ENCODE measurements around the gene RAB6B.

The RAB6B gene

GRCh38 chr3:133857767-133858166, 37.9 kb downstream of the RAB6B start:
- DNase-seq (ENCODE audit: low read depth, low spot score), result no peak

- no peak for DNase-seq (ENCODE audit: low read depth, low spot score)
Observed at GRCh38 chr3:133856316-133856715, 39.4 kb downstream of the RAB6B start.

GRCh38 chr3:133855772-133856171, 39.9 kb downstream of the RAB6B start:
- no peak for DNase-seq (ENCODE audit: low read depth, low spot score)

GRCh38 chr3:133855002-133855370, 40.7 kb downstream of the RAB6B start:
- no peak for DNase-seq (ENCODE audit: low read depth, low spot score)

- DNase-seq (ENCODE audit: low read depth, low spot score), result no peak
Observed at GRCh38 chr3:133854264-133855001, 41.2 kb downstream of the RAB6B start.

GRCh38 chr3:133853925-133854227, 41.8 kb downstream of the RAB6B start:
- no peak for DNase-seq (ENCODE audit: low read depth, low spot score)

- DNase-seq (ENCODE audit: low read depth, low spot score), result no peak
Observed at GRCh38 chr3:133853063-133853924, 42.4 kb downstream of the RAB6B start.

GRCh38 chr3:133851931-133852330, 43.8 kb downstream of the RAB6B start:
- DNase-seq (ENCODE audit: low read depth, low spot score), result no peak

- no peak for DNase-seq (ENCODE audit: low read depth, low spot score)
Observed at GRCh38 chr3:133851266-133851906, 44.3 kb downstream of the RAB6B start.

GRCh38 chr3:133850034-133850433, 45.6 kb downstream of the RAB6B start:
- DNase-seq (ENCODE audit: low read depth, low spot score), result no peak

- DNase-seq (ENCODE audit: low read depth, low spot score), result no peak
Observed at GRCh38 chr3:133849346-133849745, 46.3 kb downstream of the RAB6B start.

GRCh38 chr3:133845127-133845526, 50.6 kb downstream of the RAB6B start:
- no peak for DNase-seq (ENCODE audit: low read depth, low spot score)

GRCh38 chr3:133843634-133844033, 52.0 kb downstream of the RAB6B start:
- DNase-seq (ENCODE audit: low read depth, low spot score), result no peak

GRCh38 chr3:133842158-133842557, 53.5 kb downstream of the RAB6B start:
- no peak for DNase-seq (ENCODE audit: low read depth, low spot score)

- DNase-seq (ENCODE audit: low read depth, low spot score), result no peak
Observed at GRCh38 chr3:133841196-133841595, 54.5 kb downstream of the RAB6B start.

- no peak for DNase-seq (ENCODE audit: low read depth, low spot score)
Observed at GRCh38 chr3:133840767-133841166, 54.9 kb downstream of the RAB6B start.

GRCh38 chr3:133840055-133840737, 55.5 kb downstream of the RAB6B start:
- no peak for DNase-seq (ENCODE audit: low read depth, low spot score)

- DNase-seq (ENCODE audit: low read depth, low spot score), result no peak
Observed at GRCh38 chr3:133838916-133839800, 56.5 kb downstream of the RAB6B start.

- no peak for DNase-seq (ENCODE audit: low read depth, low spot score)
Observed at GRCh38 chr3:133838296-133838789, 57.3 kb downstream of the RAB6B start.

GRCh38 chr3:133837487-133838295, 58.0 kb downstream of the RAB6B start:
- no peak for DNase-seq (ENCODE audit: low read depth, low spot score)
